Suprapubic skin (tissue), 3 donors: Measurements from ENCODE around the gene SLC25A10.

ENCODE experiments used
- EP300 ChIP-seq: sonication (generic); formaldehyde crosslinking; IDR thresholded peaks from one replicate; pipeline ENCODE4 v1.6.1; 2017; ENCODE audit warnings: antibody characterized with exemption
- TF ChIP-seq, protein P1 (sequence below), 2 donors: fragments of 200-600 bp in 1 of 2; fragments of 450-650 bp in 1 of 2; sonication (generic) in 1 of 2; IDR thresholded peaks; one replicate each; pipeline ENCODE4 v1.5.1; 2016 to 2019; ENCODE audit warnings: antibody characterized with exemption in 2 of 2, mild to moderate bottlenecking in 1 of 2, moderate library complexity in 1 of 2

DNA sequence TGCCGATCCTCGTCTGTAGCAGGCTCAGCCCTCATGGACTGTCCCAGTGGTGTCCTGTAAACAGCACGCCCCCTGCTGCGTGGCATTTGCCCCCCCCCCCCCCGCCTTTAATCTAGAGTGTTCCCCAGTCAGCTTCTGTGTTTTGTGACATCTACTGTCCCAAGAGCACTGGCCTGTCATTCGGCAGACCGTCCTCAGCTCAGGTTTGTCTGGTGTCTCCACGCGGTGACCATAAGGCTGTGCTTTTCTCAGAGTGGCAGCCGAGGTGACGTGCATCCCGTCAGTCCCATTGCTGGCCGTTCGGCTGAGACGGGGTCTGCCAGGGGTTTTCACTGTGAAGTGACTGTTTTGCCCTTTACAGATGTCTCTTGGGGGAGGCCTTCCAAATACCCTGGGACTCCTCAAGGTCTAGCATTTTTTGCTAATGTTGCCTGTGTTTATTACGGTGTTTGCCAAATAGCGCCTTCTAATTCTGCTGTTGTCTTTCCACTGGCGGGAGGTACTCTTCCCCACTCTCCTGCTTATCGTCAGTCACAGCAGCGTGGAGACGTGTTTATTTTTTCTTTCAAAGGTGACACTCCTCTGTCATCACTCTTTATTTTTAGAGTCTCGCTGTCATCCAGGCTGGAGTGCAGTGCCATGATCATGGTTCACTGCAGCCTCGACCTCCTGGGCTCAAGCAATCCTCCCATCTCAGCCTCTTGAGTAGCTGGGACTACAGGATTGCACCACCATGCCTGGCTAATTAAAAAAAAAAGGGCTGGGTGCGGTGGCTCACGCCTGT is 14.6 kb upstream of the SLC25A10 start:
- TF ChIP-seq EP300 = no peak
- TF ChIP-seq, protein P1, sequence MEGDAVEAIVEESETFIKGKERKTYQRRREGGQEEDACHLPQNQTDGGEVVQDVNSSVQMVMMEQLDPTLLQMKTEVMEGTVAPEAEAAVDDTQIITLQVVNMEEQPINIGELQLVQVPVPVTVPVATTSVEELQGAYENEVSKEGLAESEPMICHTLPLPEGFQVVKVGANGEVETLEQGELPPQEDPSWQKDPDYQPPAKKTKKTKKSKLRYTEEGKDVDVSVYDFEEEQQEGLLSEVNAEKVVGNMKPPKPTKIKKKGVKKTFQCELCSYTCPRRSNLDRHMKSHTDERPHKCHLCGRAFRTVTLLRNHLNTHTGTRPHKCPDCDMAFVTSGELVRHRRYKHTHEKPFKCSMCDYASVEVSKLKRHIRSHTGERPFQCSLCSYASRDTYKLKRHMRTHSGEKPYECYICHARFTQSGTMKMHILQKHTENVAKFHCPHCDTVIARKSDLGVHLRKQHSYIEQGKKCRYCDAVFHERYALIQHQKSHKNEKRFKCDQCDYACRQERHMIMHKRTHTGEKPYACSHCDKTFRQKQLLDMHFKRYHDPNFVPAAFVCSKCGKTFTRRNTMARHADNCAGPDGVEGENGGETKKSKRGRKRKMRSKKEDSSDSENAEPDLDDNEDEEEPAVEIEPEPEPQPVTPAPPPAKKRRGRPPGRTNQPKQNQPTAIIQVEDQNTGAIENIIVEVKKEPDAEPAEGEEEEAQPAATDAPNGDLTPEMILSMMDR (IDR thresholded peaks at IDR 0.05) = no peak
